Activated CD4-positive, CD25-positive, alpha-beta regulatory T cell treated with anti-CD3 and anti-CD28 coated beads, Interleukin-2, amount 50 U/mL, for 24 hours (primary cell): ENCODE results near the gene SAT2.
"Not testable (repeated sequence)": the region's sequence is repeated elsewhere in the genome, so short reads cannot be mapped to it uniquely, and the experiment has no call there.

Experiments used
- ATAC-seq, 2 donors: fragments of 150-1000 bp; cut with Tn5 transposase; one replicate each; pipeline ENCODE4 v1.10.0; 2021; ENCODE audit warnings: mild to moderate bottlenecking in 1 of 2, moderate library complexity in 1 of 2

Gene SAT2

GRCh38 chr17:7633093-7633492, 5.5 kb upstream of the SAT2 start:
- ATAC-seq = no peak

GRCh38 chr17:7632492-7632894, 4.9 kb upstream of the SAT2 start:
- ATAC-seq = no peak

GRCh38 chr17:7631398-7632380, 4.1 kb upstream of the SAT2 start:
- no peak for ATAC-seq

GRCh38 chr17:7629939-7630571, 2.4 kb upstream of the SAT2 start, which contains the start of gene SHBG:
SHBG (plus strand) TSS chr17:7630135; CDS start chr17:7630173, 38 bp downstream.
- no peak for ATAC-seq

- ATAC-seq = no peak
Observed at GRCh38 chr17:7626956-7627249, 718 bp downstream of the SAT2 start.

- no peak for ATAC-seq
Observed at GRCh38 chr17:7626307-7626706, 1.3 kb downstream of the SAT2 start.

GRCh38 chr17:7625749-7626148, 1.9 kb downstream of the SAT2 start:
- not testable (repeated sequence) for ATAC-seq

- no peak for ATAC-seq
Observed at GRCh38 chr17:7623661-7624060, 4.0 kb downstream of the SAT2 start.

GRCh38 chr17:7620835-7621234, 6.8 kb downstream of the SAT2 start:
- no peak for ATAC-seq

- ATAC-seq = no peak
Observed at GRCh38 chr17:7618608-7619007, 9.0 kb downstream of the SAT2 start.

GRCh38 chr17:7615265-7615747, 12.3 kb downstream of the SAT2 start:
- ATAC-seq = no peak

GRCh38 chr17:7614425-7615264, 13.0 kb downstream of the SAT2 start, which contains the start of gene FXR2:
FXR2 (minus strand) TSS chr17:7614897; CDS start chr17:7614532, 365 bp downstream.
- ATAC-seq = peak; percentile 93 to 94

GRCh38 chr17:7613769-7614424, 13.7 kb downstream of the SAT2 start:
- ATAC-seq = no peak

GRCh38 chr17:7612294-7612640, 15.4 kb downstream of the SAT2 start:
- ATAC-seq = no peak

- no peak for ATAC-seq
Observed at GRCh38 chr17:7611635-7612293, 15.9 kb downstream of the SAT2 start.

GRCh38 chr17:7610641-7611040, 17.0 kb downstream of the SAT2 start:
- no peak for ATAC-seq

- no peak for ATAC-seq
Observed at GRCh38 chr17:7606280-7606679, 21.3 kb downstream of the SAT2 start.

GRCh38 chr17:7597561-7597960, 30.1 kb downstream of the SAT2 start:
- not testable (repeated sequence) for ATAC-seq

- ATAC-seq = no peak
Observed at GRCh38 chr17:7593296-7593695, 34.3 kb downstream of the SAT2 start.

- no peak for ATAC-seq
Observed at GRCh38 chr17:7592422-7593021, 35.1 kb downstream of the SAT2 start.

GRCh38 chr17:7591596-7591995, 36.0 kb downstream of the SAT2 start:
- ATAC-seq = no peak
